ENCODE measurements around the gene ZRANB3. TPM values are rescaled to one million over a fixed set of nuclear protein-coding genes. Genes with fewer than 3 reads are reported as not detected.

The ZRANB3 gene
- total and polyA plus RNA-seq, 2 experiments from 2014 or later: 10.5 to 16.8 TPM

GRCh38 chr2:135318808-135319207, 212.2 kb downstream of the ZRANB3 start:
- H3K4me1 Mint-ChIP-seq: no peaks in the 10 kb centered on the region
- H3K4me1 ChIP-seq (ENCODE audit: insufficient read depth): no peaks in the 10 kb centered on the region
- no peak overlapping the region for H2AFZ ChIP-seq
- no peak overlapping the region for H3K27ac Mint-ChIP-seq
- H3K9me2 ChIP-seq (ENCODE audit: insufficient read depth): no peaks in the 10 kb centered on the region
- H3F3A ChIP-seq (replicated peaks; ENCODE audit: low read depth): no peaks in the 10 kb centered on the region
- H3K27me3 Mint-ChIP-seq (ENCODE audit: insufficient read depth, low read depth, poor library complexity): no peaks in the 10 kb centered on the region
- no peaks in the 10 kb centered on the region for H3K36me3 Mint-ChIP-seq (ENCODE audit: low read depth)
- no peak overlapping the region for H3K4me3 Mint-ChIP-seq
- H3K36me3 ChIP-seq (ENCODE audit: insufficient read depth): no peaks in the 10 kb centered on the region
- DNase-seq (ENCODE audit: low spot score): no peak
- no peak overlapping the region for H3K27ac ChIP-seq (ENCODE audit: low read depth)
- no peaks in the 10 kb centered on the region for H4K20me1 ChIP-seq (replicated peaks; ENCODE audit: insufficient read depth)
- ATAC-seq: no peak
- H3K9me3 Mint-ChIP-seq: peaks cover 5% of the 10 kb centered on the region; the same call in 1 of the 3 replicates
- TF ChIP-seq JUNB (IDR thresholded peaks at IDR 0.05; ENCODE audit: unreplicated experiment) (no peak), POLR2AphosphoS5 (IDR thresholded peaks at IDR 0.05; ENCODE audit: low read depth) (no peak), EZH2phosphoT487 (IDR thresholded peaks at IDR 0.05; ENCODE audit: unreplicated experiment) (no peak), CTCF (conservative IDR thresholded peaks at IDR 0.05; ENCODE audit: low read depth in 2 of 2) (no peak), NANOG (IDR thresholded peaks at IDR 0.05; ENCODE audit: borderline replicate concordance) (no peak), ZNF462 (CRISPR knock-in tag; IDR thresholded peaks at IDR 0.05) (no peak), EZH2 (IDR thresholded peaks at IDR 0.05; ENCODE audit: low read depth, unreplicated experiment) (no peak)
- no peaks in the 10 kb centered on the region for H3K79me2 ChIP-seq (replicated peaks; ENCODE audit: insufficient read depth)
- no peaks in the 10 kb centered on the region for H3K27me3 ChIP-seq (ENCODE audit: insufficient read depth)
- no peak overlapping the region for H3K4me3 ChIP-seq
- no peak overlapping the region for H3K4me2 ChIP-seq

Data from GM23338 (cell line).